H9 (cell line): ENCODE results near the gene ROCK2. TPM values are rescaled to one million over a fixed set of nuclear protein-coding genes. Genes with fewer than 3 reads are reported as not detected.

Source experiments
- DNase-seq: peaks from one replicate; pipeline ENCODE4 v3.0.0-alpha.2; 2017
- H2AFZ ChIP-seq: one replicate; pipeline ENCODE4 v1.6.1; 2013; ENCODE audit warnings: mild to moderate bottlenecking, low read length, control low read depth, moderate library complexity
- H2AK5ac ChIP-seq: 2 replicates; pipeline ENCODE4 v1.6.1; 2013; ENCODE audit warnings: low read length, control low read depth, mixed read lengths; ENCODE audit not compliant: insufficient read length
- H2BK120ac ChIP-seq: one replicate; pipeline ENCODE4 v1.6.1; 2013; ENCODE audit warnings: low read depth, mild to moderate bottlenecking, low read length, control low read depth, inconsistent platforms; ENCODE audit not compliant: poor library complexity, severe bottlenecking
- H2BK12ac ChIP-seq: 2 replicates; pipeline ENCODE4 v1.6.1; 2013; ENCODE audit warnings: low read length, control low read depth, mixed read lengths, low read depth; ENCODE audit not compliant: insufficient read length
- H2BK15ac ChIP-seq: 2 replicates; pipeline ENCODE4 v1.6.1; 2013; ENCODE audit warnings: low read depth, low read length, control low read depth
- H2BK20ac ChIP-seq: one replicate; pipeline ENCODE4 v1.6.1; 2013; ENCODE audit warnings: low read depth, mild to moderate bottlenecking, low read length, control low read depth, inconsistent platforms; ENCODE audit not compliant: poor library complexity, severe bottlenecking
- H2BK5ac ChIP-seq: 2 replicates; pipeline ENCODE4 v1.6.1; 2013; ENCODE audit warnings: low read length, control low read depth, mixed read lengths; ENCODE audit not compliant: insufficient read length
- H3K14ac ChIP-seq: 2 replicates; pipeline ENCODE4 v1.6.1; 2013; ENCODE audit warnings: low read length, control low read depth; ENCODE audit not compliant: insufficient read depth
- H3K18ac ChIP-seq: 2 replicates; pipeline ENCODE4 v1.6.1; 2013; ENCODE audit warnings: low read depth, mild to moderate bottlenecking, mixed read lengths, low read length, control low read depth; ENCODE audit not compliant: insufficient read length
- H3K23ac ChIP-seq: 2 replicates; pipeline ENCODE4 v1.6.1; 2013; ENCODE audit warnings: low read length, control low read depth, mixed read lengths, low read depth; ENCODE audit not compliant: insufficient read length
- H3K23me2 ChIP-seq: 2 replicates; pipeline ENCODE4 v1.6.1; 2013; ENCODE audit warnings: low read depth, mild to moderate bottlenecking, mixed read lengths, low read length, control low read depth; ENCODE audit not compliant: insufficient read length, poor library complexity, severe bottlenecking
- H3K27ac ChIP-seq: 2 replicates; pipeline ENCODE4 v1.5.1; 2013; ENCODE audit warnings: low read length, control low read depth, mixed read lengths, low read depth; ENCODE audit not compliant: insufficient read length
- H3K27me3 ChIP-seq: 2 replicates; pipeline ENCODE4 v1.6.1; 2013; ENCODE audit warnings: low read length, control low read depth, inconsistent platforms; ENCODE audit not compliant: insufficient read depth
- H3K4ac ChIP-seq: 2 replicates; pipeline ENCODE4 v1.6.1; 2013; ENCODE audit warnings: low read depth, mild to moderate bottlenecking, control low read depth, inconsistent platforms, low read length, moderate library complexity
- H3K4me1 ChIP-seq: 2 replicates; pipeline ENCODE4 v1.6.1; 2013; ENCODE audit warnings: low read length, control low read depth, inconsistent platforms; ENCODE audit not compliant: insufficient read depth
- H3K4me2 ChIP-seq: 2 replicates; pipeline ENCODE4 v1.6.1; 2013; ENCODE audit warnings: low read length, control low read depth, mixed read lengths; ENCODE audit not compliant: insufficient read length, insufficient read depth
- H3K56ac ChIP-seq: 2 replicates; pipeline ENCODE4 v1.6.1; 2013; ENCODE audit warnings: low read depth, mild to moderate bottlenecking, mixed read lengths, low read length, control low read depth; ENCODE audit not compliant: insufficient read length
- H3K79me1 ChIP-seq: 2 replicates; pipeline ENCODE4 v1.6.1; 2013; ENCODE audit warnings: low read depth, mild to moderate bottlenecking, moderate library complexity, low read length, control low read depth, inconsistent platforms; ENCODE audit not compliant: insufficient read depth, poor library complexity, severe bottlenecking
- H3K79me2 ChIP-seq: 2 replicates; pipeline ENCODE4 v1.6.1; 2013; ENCODE audit warnings: low read length, control low read depth, inconsistent platforms; ENCODE audit not compliant: insufficient read depth
- H3K9ac ChIP-seq: 2 replicates; pipeline ENCODE4 v1.6.1; 2013; ENCODE audit warnings: low read length, control low read depth, mixed read lengths; ENCODE audit not compliant: insufficient read length; ENCODE audit errors: extremely low read depth
- H3K9me3 ChIP-seq: one replicate; pipeline ENCODE4 v1.6.1; 2013; ENCODE audit warnings: low read depth, low read length, inconsistent platforms; ENCODE audit not compliant: control insufficient read depth
- H3T11ph ChIP-seq: one replicate; pipeline ENCODE4 v1.6.1; 2013; ENCODE audit warnings: mild to moderate bottlenecking, low read length, control low read depth, inconsistent platforms
- H4K20me1 ChIP-seq: one replicate; pipeline ENCODE4 v1.6.1; 2013; ENCODE audit not compliant: control insufficient read depth, insufficient read length, insufficient read depth
- H4K5ac ChIP-seq: 2 replicates; pipeline ENCODE4 v1.6.1; 2013; ENCODE audit warnings: low read depth, mild to moderate bottlenecking, mixed read lengths, low read length, control low read depth; ENCODE audit not compliant: insufficient read length
- H4K8ac ChIP-seq: replicated peaks from 2 replicates; pipeline ENCODE4 v1.6.1; 2013; ENCODE audit warnings: low read length, control low read depth, mixed read lengths, low read depth; ENCODE audit not compliant: insufficient read length
- H4K91ac ChIP-seq: 2 replicates; pipeline ENCODE4 v1.6.1; 2013; ENCODE audit warnings: low read depth, mild to moderate bottlenecking, moderate library complexity, mixed read lengths, low read length, control low read depth; ENCODE audit not compliant: insufficient read length
- H3K27ac Mint-ChIP-seq, 3 experiments: 2 replicates in 2 of 3; 3 replicates in 1 of 3; pipeline ENCODE4 v1.8.0; 2020 to 2021; ENCODE audit warnings: mixed read lengths in 3 of 3, mild to moderate bottlenecking in 1 of 3, moderate library complexity in 1 of 3
- H3K27me3 Mint-ChIP-seq: 2 replicates; pipeline ENCODE4 v1.8.0; 2021; ENCODE audit warnings: low read depth, mild to moderate bottlenecking, moderate library complexity, mixed read lengths
- H3K36me3 Mint-ChIP-seq, 3 experiments: 2 replicates in 2 of 3; 3 replicates in 1 of 3; pipeline ENCODE4 v1.8.0; 2020 to 2021; ENCODE audit warnings: low read depth in 3 of 3, mixed read lengths in 3 of 3; ENCODE audit not compliant: insufficient read depth in 1 of 3
- H3K4me1 Mint-ChIP-seq, 2 experiments: 2 replicates each; pipeline ENCODE4 v1.8.0; 2020; ENCODE audit warnings: mixed read lengths in 2 of 2
- H3K4me3 Mint-ChIP-seq, 2 experiments: 2 replicates in 1 of 2; 3 replicates in 1 of 2; pipeline ENCODE4 v1.8.0; 2020 to 2021; ENCODE audit warnings: mild to moderate bottlenecking in 2 of 2, mixed read lengths in 2 of 2, moderate library complexity in 1 of 2
- H3K9me3 Mint-ChIP-seq, 2 experiments: 2 replicates in 1 of 2; 3 replicates in 1 of 2; pipeline ENCODE4 v1.8.0; 2020; ENCODE audit warnings: mild to moderate bottlenecking in 2 of 2, mixed read lengths in 2 of 2, moderate library complexity in 1 of 2
- WGBS: extraction: QIAGEN DNeasy Blood & Tissue Kit; methylation state at CpG from one replicate; pipeline ENCODE4 v1.1.7; 2013; ENCODE audit warnings: missing lambda C conversion rate, low lambda C conversion rate, mixed read lengths; ENCODE audit not compliant: insufficient read length; ENCODE audit errors: extremely low coverage; 5-methylcytosine and 5-hydroxymethylcytosine counted together
- total RNA-seq: library from RNA; stranded (reverse); gene quantifications from 2 replicates; pipeline ENCODE4 v1.2.1, GENCODE V29; 2021
- TF ChIP-seq, protein P1 (sequence below): fragments of 200-600 bp; sonication (generic); conservative IDR thresholded peaks from 3 replicates; pipeline ENCODE4 v1.8.0; 2021; ENCODE audit warnings: antibody characterized with exemption, mild to moderate bottlenecking

Gene ROCK2
- total RNA-seq, 1 experiment from 2014 or later = 33.2 TPM

DNA sequence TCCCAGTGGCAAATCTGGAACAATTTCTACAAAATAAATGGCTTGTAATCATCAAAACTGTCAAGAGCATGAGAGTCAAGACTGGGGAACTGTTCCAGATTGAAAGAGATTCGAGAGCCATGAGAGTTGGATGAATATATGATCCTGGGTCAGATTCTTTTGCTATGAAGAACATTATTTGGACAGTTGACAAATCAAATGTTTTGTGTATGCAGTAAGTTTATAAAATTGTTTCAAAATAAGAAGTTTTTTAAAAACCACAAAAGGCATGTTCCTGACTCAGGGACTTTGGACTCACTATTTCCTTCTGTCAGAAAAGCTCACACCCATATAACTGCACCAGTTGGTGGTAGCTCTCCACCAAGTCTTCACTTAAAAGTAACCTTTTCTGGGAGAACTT lies 38.5 kb downstream of the ROCK2 start:
- Histone ChIP-seq H3K56ac (no peak overlapping the region), H3K14ac (no peak overlapping the region), H3K18ac (no peak overlapping the region), H3K27ac (no peak overlapping the region), H2BK15ac (no peak overlapping the region), H3K4me1 (no peaks in the 10 kb centered on the region), H3K79me2 (peaks cover 8% of the 10 kb centered on the region; the same call in 1 of the 2 replicates), H3K79me1 (peaks cover 2% of the 10 kb centered on the region), H4K8ac (no peak overlapping the region), H4K5ac (no peak overlapping the region), H3K23ac (no peak overlapping the region), H2BK12ac (no peak overlapping the region), H3K9me3 (no peaks in the 10 kb centered on the region), H4K91ac (no peak overlapping the region), H4K20me1 (no peaks in the 10 kb centered on the region), H2AK5ac (no peak overlapping the region), H2BK20ac (no peak overlapping the region), H3K23me2 (no peaks in the 10 kb centered on the region), H3K4me2 (no peak overlapping the region), H2AFZ (no peak overlapping the region), H2BK5ac (no peak overlapping the region), H3K27me3 (no peaks in the 10 kb centered on the region), H3K9ac (no peak overlapping the region), H3K4ac (no peak overlapping the region), H2BK120ac (no peak overlapping the region), H3T11ph (no peak overlapping the region)
- WGBS = no CpG with 5 or more reads among the region's 1 CpG
- no peaks in the 10 kb centered on the region for H3K27me3 Mint-ChIP-seq
- TF ChIP-seq, protein P1, sequence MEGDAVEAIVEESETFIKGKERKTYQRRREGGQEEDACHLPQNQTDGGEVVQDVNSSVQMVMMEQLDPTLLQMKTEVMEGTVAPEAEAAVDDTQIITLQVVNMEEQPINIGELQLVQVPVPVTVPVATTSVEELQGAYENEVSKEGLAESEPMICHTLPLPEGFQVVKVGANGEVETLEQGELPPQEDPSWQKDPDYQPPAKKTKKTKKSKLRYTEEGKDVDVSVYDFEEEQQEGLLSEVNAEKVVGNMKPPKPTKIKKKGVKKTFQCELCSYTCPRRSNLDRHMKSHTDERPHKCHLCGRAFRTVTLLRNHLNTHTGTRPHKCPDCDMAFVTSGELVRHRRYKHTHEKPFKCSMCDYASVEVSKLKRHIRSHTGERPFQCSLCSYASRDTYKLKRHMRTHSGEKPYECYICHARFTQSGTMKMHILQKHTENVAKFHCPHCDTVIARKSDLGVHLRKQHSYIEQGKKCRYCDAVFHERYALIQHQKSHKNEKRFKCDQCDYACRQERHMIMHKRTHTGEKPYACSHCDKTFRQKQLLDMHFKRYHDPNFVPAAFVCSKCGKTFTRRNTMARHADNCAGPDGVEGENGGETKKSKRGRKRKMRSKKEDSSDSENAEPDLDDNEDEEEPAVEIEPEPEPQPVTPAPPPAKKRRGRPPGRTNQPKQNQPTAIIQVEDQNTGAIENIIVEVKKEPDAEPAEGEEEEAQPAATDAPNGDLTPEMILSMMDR = no peak
- H3K4me1 Mint-ChIP-seq = peaks cover 1% of the 10 kb centered on the region in 2 experiments; a peak in 2 of 4 replicates
- H3K27ac Mint-ChIP-seq = no peak overlapping the region
- no peak for DNase-seq
- H3K4me3 Mint-ChIP-seq = no peak overlapping the region
- H3K9me3 Mint-ChIP-seq = no peaks in the 10 kb centered on the region
- no peaks in the 10 kb centered on the region for H3K36me3 Mint-ChIP-seq
